ENCODE measurements around the gene STUM.

The STUM gene

GRCh38 chr1:226589008-226589733 lies 40.6 kb downstream of the STUM start:
- Histone ChIP-seq H3F3A (ENCODE audit: insufficient read depth) (no peaks in the 10 kb centered on the region), H3K9me3 (ENCODE audit: insufficient read depth, low read length) (no peaks in the 10 kb centered on the region), H3K4me2 (ENCODE audit: low read depth, low read length, poor library complexity, severe bottlenecking) (no peak overlapping the region), H3K9ac (ENCODE audit: low read length) (no peak overlapping the region), H3K36me3 (ENCODE audit: low read length) (no peaks in the 10 kb centered on the region), H3K79me2 (ENCODE audit: insufficient read depth, low read length) (no peaks in the 10 kb centered on the region), H4K20me1 (ENCODE audit: low read depth, low read length) (no peaks in the 10 kb centered on the region), H3K27me3 (ENCODE audit: low read length) (no peaks in the 10 kb centered on the region), H3K27ac (ENCODE audit: low read depth, low read length) (no peak overlapping the region), H3K4me3 (ENCODE audit: insufficient read depth, low read length, poor library complexity, severe bottlenecking) (no peak overlapping the region), H3K9me2 (replicated peaks; ENCODE audit: insufficient read depth, low read length) (no peaks in the 10 kb centered on the region), H2AFZ (ENCODE audit: low read depth, low read length, severe bottlenecking) (no peak overlapping the region)
- TF ChIP-seq EZH2phosphoT487 (conservative IDR thresholded peaks at IDR 0.05; ENCODE audit: low read length) (no peak), CTCF (IDR thresholded peaks at IDR 0.05; ENCODE audit: insufficient read depth, low read length, poor library complexity, severe bottlenecking) (no peak)

- Histone ChIP-seq H3K9me2 (replicated peaks; ENCODE audit: insufficient read depth, low read length) (no peaks in the 10 kb centered on the region), H3F3A (ENCODE audit: insufficient read depth) (no peaks in the 10 kb centered on the region), H3K36me3 (ENCODE audit: low read length) (no peaks in the 10 kb centered on the region), H4K20me1 (ENCODE audit: low read depth, low read length) (no peaks in the 10 kb centered on the region), H3K9ac (ENCODE audit: low read length) (no peak overlapping the region), H2AFZ (ENCODE audit: low read depth, low read length, severe bottlenecking) (no peak overlapping the region), H3K27ac (ENCODE audit: low read depth, low read length) (no peak overlapping the region), H3K4me2 (ENCODE audit: low read depth, low read length, poor library complexity, severe bottlenecking) (no peak overlapping the region), H3K9me3 (ENCODE audit: insufficient read depth, low read length) (no peaks in the 10 kb centered on the region), H3K79me2 (ENCODE audit: insufficient read depth, low read length) (no peaks in the 10 kb centered on the region), H3K4me3 (ENCODE audit: insufficient read depth, low read length, poor library complexity, severe bottlenecking) (no peak overlapping the region), H3K27me3 (ENCODE audit: low read length) (no peaks in the 10 kb centered on the region)
- TF ChIP-seq CTCF (IDR thresholded peaks at IDR 0.05; ENCODE audit: insufficient read depth, low read length, poor library complexity, severe bottlenecking) (no peak), EZH2phosphoT487 (conservative IDR thresholded peaks at IDR 0.05; ENCODE audit: low read length) (no peak)
Measured at GRCh38 chr1:226590614-226591013, 42.0 kb downstream of the STUM start.

- no peak for TF ChIP-seq CTCF (IDR thresholded peaks at IDR 0.05; ENCODE audit: insufficient read depth, low read length, poor library complexity, severe bottlenecking)
- TF ChIP-seq EZH2phosphoT487 (conservative IDR thresholded peaks at IDR 0.05; ENCODE audit: low read length), result no peak
- H4K20me1 ChIP-seq (ENCODE audit: low read depth, low read length), result no peaks in the 10 kb centered on the region
- no peaks in the 10 kb centered on the region for H3K79me2 ChIP-seq (ENCODE audit: insufficient read depth, low read length)
Measured at GRCh38 chr1:226593541-226593940, 45.0 kb downstream of the STUM start.

More at GRCh38 chr1:226593541-226593940, 45.0 kb downstream of the STUM start:
- H3K4me2 ChIP-seq (ENCODE audit: low read depth, low read length, poor library complexity, severe bottlenecking), result no peak overlapping the region
- H3K27me3 ChIP-seq (ENCODE audit: low read length), result no peaks in the 10 kb centered on the region
- no peaks in the 10 kb centered on the region for H3K9me3 ChIP-seq (ENCODE audit: insufficient read depth, low read length)
- no peak overlapping the region for H3K27ac ChIP-seq (ENCODE audit: low read depth, low read length)
- no peak overlapping the region for H2AFZ ChIP-seq (ENCODE audit: low read depth, low read length, severe bottlenecking)
- H3K4me3 ChIP-seq (ENCODE audit: insufficient read depth, low read length, poor library complexity, severe bottlenecking), result no peak overlapping the region
- H3K36me3 ChIP-seq (ENCODE audit: low read length), result no peaks in the 10 kb centered on the region
- no peak overlapping the region for H3K9ac ChIP-seq (ENCODE audit: low read length)
- H3F3A ChIP-seq (ENCODE audit: insufficient read depth), result no peaks in the 10 kb centered on the region
- no peaks in the 10 kb centered on the region for H3K9me2 ChIP-seq (replicated peaks; ENCODE audit: insufficient read depth, low read length)

All from SU-DHL-6 (cell line).